ENCODE data around the gene PKDREJ.

GRCh38 chr22:46263216-46263590 lies at the start of gene PKDREJ:
- TF ChIP-seq CTCF (conservative IDR thresholded peaks at IDR 0.05 in 1 of 2, IDR thresholded peaks at IDR 0.05 in 1 of 2; ENCODE audit: low read depth in 1 of 2, low read length in 2 of 2), result no peak
- no peak for TF ChIP-seq EZH2 (IDR thresholded peaks at IDR 0.05; ENCODE audit: low read length, missing control alignments)

Measured in fibroblast of lung (primary cell).